ENCODE results near the gene OSTN. TPM values are rescaled to one million over a fixed set of nuclear protein-coding genes. Genes with fewer than 3 reads are reported as not detected.

The OSTN gene
- total RNA-seq, 1 experiment from 2014 or later, result not detected

DNA sequence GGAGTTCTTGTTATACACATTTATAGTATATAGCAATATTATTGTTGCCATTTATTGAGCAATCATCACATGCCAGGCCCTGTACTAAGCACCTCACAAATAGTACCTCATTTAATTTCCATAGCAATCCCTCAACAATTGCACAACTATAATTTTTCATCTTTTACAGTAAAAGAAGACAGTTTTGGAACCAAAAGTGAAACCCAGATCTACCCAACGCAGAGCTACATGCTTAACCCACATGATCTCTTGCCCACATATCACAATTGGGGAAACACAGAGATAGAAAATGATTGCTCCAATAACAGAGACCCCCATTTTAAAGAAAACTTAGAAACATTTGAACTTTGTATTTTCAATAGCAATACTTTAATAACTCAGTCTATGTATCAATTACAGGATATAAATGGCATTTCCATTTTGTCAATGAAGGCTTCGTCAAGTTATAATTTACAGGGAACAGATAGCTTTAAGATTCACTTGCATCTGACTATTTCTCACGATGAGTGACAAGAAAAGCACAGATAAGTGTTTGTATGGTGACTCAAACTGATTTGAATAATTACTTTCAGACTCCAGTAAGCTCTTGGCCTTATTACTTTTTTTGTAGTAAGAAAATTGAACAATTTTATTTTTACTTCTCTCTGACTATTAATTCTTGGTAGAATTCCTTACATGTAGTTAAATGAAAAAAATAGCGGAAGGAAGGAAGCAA is 91.4 kb downstream of the OSTN start:
- DNase-seq (ENCODE audit: low read depth, low spot score), result no peak
- ChIA-PET CTCF (no interaction called here), POLR2A (no interaction called here), RAD21 (ENCODE audit: low non-redundant PET in 1 of 2, low total read pairs in 2 of 2, uncharacterized antibody in 2 of 2, unreplicated experiment in 2 of 2) (no interaction called here)
- Histone ChIP-seq H4K20me1 (ENCODE audit: insufficient read depth) (no peaks in the 10 kb centered on the region), H3K9me3 (ENCODE audit: control insufficient read depth in 1 of 2, insufficient read depth in 1 of 2, low read depth in 1 of 2, low read length in 2 of 2) (no peaks in the 10 kb centered on the region), H3K9me2 (ENCODE audit: insufficient read depth) (no peaks in the 10 kb centered on the region), H3K79me2 (ENCODE audit: insufficient read depth, low read length) (no peaks in the 10 kb centered on the region), H3K36me3 (ENCODE audit: control insufficient read depth in 1 of 2, insufficient read depth in 2 of 2, low read length in 2 of 2) (no peaks in the 10 kb centered on the region), H3K27me3 (ENCODE audit: insufficient read depth, low read length) (no peaks in the 10 kb centered on the region), H3K9ac (ENCODE audit: low read length) (no peak overlapping the region), H2AFZ (ENCODE audit: low read depth, low read length, poor library complexity, severe bottlenecking) (no peak overlapping the region), H3K4me2 (ENCODE audit: low read length) (no peak overlapping the region), H3K27ac (ENCODE audit: low read depth, low read length) (no peak overlapping the region), H3K4me3 (replicated peaks in 1 of 2; ENCODE audit: low read depth in 1 of 2, low read length in 2 of 2) (no peak overlapping the region), H3K4me1 (ENCODE audit: control insufficient read depth in 1 of 2, insufficient read depth in 2 of 2, low read length in 2 of 2) (no peaks in the 10 kb centered on the region)
- TF ChIP-seq EZH2 (IDR thresholded peaks at IDR 0.05) (no peak), ATF3 (IDR thresholded peaks at IDR 0.05) (no peak), EGR1 (IDR thresholded peaks at IDR 0.05; ENCODE audit: low read depth) (no peak), ZNF274 (IDR thresholded peaks at IDR 0.05; ENCODE audit: low read depth, low read length) (no peak), JUND (IDR thresholded peaks at IDR 0.05) (no peak), RAD21 (IDR thresholded peaks at IDR 0.05; ENCODE audit: low read depth) (no peak), ZFX (IDR thresholded peaks at IDR 0.05) (no peak), TCF7L2 (IDR thresholded peaks at IDR 0.05; ENCODE audit: borderline replicate concordance, extremely low read depth, insufficient read depth, insufficient read length) (no peak), CEBPB (IDR thresholded peaks at IDR 0.05; ENCODE audit: low read depth) (no peak), POLR2AphosphoS5 (IDR thresholded peaks at IDR 0.05; ENCODE audit: low read depth, low read length) (no peak), ELF1 (IDR thresholded peaks at IDR 0.05; ENCODE audit: borderline replicate concordance, low read depth) (no peak), FOSL1 (IDR thresholded peaks at IDR 0.05; ENCODE audit: low read depth) (no peak), EZH2phosphoT487 (IDR thresholded peaks at IDR 0.05; ENCODE audit: borderline replicate concordance) (no peak), POLR2A (IDR thresholded peaks at IDR 0.05; ENCODE audit: borderline replicate concordance, extremely low read depth, insufficient read depth, insufficient read length) (no peak), YY1 (IDR thresholded peaks at IDR 0.05; ENCODE audit: extremely low read depth, insufficient replicate concordance, low read depth, low read length) (no peak), MAX (IDR thresholded peaks at IDR 0.05) (no peak), SP1 (IDR thresholded peaks at IDR 0.05; ENCODE audit: low read depth) (no peak), REST (IDR thresholded peaks at IDR 0.05; ENCODE audit: low read depth) (no peak), SIN3A (IDR thresholded peaks at IDR 0.05; ENCODE audit: low read depth) (no peak)
- TF ChIP-seq, protein P1, sequence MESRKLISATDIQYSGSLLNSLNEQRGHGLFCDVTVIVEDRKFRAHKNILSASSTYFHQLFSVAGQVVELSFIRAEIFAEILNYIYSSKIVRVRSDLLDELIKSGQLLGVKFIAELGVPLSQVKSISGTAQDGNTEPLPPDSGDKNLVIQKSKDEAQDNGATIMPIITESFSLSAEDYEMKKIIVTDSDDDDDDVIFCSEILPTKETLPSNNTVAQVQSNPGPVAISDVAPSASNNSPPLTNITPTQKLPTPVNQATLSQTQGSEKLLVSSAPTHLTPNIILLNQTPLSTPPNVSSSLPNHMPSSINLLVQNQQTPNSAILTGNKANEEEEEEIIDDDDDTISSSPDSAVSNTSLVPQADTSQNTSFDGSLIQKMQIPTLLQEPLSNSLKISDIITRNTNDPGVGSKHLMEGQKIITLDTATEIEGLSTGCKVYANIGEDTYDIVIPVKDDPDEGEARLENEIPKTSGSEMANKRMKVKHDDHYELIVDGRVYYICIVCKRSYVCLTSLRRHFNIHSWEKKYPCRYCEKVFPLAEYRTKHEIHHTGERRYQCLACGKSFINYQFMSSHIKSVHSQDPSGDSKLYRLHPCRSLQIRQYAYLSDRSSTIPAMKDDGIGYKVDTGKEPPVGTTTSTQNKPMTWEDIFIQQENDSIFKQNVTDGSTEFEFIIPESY (IDR thresholded peaks at IDR 0.05; ENCODE audit: extremely low read depth, insufficient replicate concordance, low read length), result no peak
- BruUV-seq (replicated peaks), result no TSS peak
- no peak for ATAC-seq
- intact Hi-C loops (cut with micrococcal nuclease), result no loop called here

Data from HCT116 (cell line).